ENCODE measurements around the gene CDKN1B. TPM values are rescaled to one million over a fixed set of nuclear protein-coding genes. Genes with fewer than 3 reads are reported as not detected.

Gene CDKN1B
- total RNA-seq, 1 donor from 2014 or later, result 84.2 TPM

DNA sequence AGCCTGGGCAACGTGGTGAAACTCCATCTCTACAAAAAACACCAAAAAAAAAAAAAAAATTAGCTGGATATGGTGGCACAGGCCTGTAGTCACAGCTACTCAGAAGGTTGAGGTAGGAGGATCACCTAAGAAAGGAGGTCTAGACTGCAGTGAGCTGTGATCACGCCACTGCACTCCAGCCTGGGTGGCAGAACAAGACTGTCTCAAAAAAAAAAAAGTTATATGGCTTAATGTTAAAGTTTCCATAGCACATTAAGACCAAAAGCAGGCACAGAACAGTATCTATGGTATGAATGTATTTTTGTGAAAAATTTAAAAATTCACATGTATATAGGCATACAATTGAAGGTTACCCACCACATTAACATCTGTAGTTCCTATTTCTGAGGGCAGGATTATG lies 15.9 kb downstream of the CDKN1B start:
- Histone ChIP-seq H3K4me3 (no peak overlapping the region), H4K20me1 (ENCODE audit: low read depth) (peaks cover 1% of the 10 kb centered on the region), H3K36me3 (no peaks in the 10 kb centered on the region), H3F3A (ENCODE audit: low read depth) (peaks cover 18% of the 10 kb centered on the region), H3K27ac (no peak overlapping the region), H3K9me3 (ENCODE audit: low read depth) (no peaks in the 10 kb centered on the region), H3K9ac (no peak overlapping the region), H3K27me3 (no peaks in the 10 kb centered on the region), H3K79me2 (ENCODE audit: low read depth) (peaks cover 12% of the 10 kb centered on the region), H2AFZ (replicated peaks) (no peak overlapping the region), H3K4me2 (no peak overlapping the region), H3K4me1 (peaks cover 6% of the 10 kb centered on the region)
- Mint-ChIP-seq H3K4me3 (no peak overlapping the region), H3K9me3 (no peaks in the 10 kb centered on the region), H3K36me3 (peaks cover 14% of the 10 kb centered on the region), H3K27me3 (ENCODE audit: insufficient read depth, low read depth) (peaks cover 4% of the 10 kb centered on the region), H3K4me1 (peaks cover 31% of the 10 kb centered on the region), H3K27ac (no peak overlapping the region)
- TF ChIP-seq EZH2phosphoT487 (IDR thresholded peaks at IDR 0.05) (no peak), EZH2 (IDR thresholded peaks at IDR 0.05) (no peak)
- no peak for DNase-seq (ENCODE audit: low spot score)

DNA sequence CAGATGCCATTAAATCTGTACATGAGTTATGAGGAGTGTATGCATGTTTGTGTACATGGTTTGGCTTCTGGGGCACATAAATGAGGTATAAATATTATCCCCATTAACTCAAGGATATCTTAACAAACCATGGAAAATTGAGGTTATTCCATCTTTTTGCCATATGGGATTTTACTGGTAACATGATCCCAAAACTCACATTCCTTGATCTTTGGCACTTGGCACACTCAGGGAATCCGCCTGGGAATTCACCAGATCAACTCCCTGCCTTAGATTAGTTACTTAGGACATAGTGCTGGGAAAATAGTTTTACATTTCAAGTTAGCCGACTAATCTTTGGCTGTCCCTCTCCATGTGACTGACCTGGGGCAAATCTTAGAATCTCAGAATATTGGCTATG lies 16.9 kb downstream of the CDKN1B start:
- peaks cover 3% of the 10 kb centered on the region for H3K27me3 Mint-ChIP-seq (ENCODE audit: insufficient read depth, low read depth)
- Histone ChIP-seq H3K9me3 (ENCODE audit: low read depth) (no peaks in the 10 kb centered on the region), H3K4me3 (no peak overlapping the region), H3K79me2 (ENCODE audit: low read depth) (peaks cover 6% of the 10 kb centered on the region), H2AFZ (replicated peaks) (no peak overlapping the region), H3K9ac (no peak overlapping the region), H3F3A (ENCODE audit: low read depth) (peaks cover 22% of the 10 kb centered on the region), H3K27ac (no peak overlapping the region), H3K4me2 (no peak overlapping the region), H4K20me1 (ENCODE audit: low read depth) (no peaks in the 10 kb centered on the region), H3K36me3 (no peaks in the 10 kb centered on the region), H3K27me3 (no peaks in the 10 kb centered on the region), H3K4me1 (peaks cover 12% of the 10 kb centered on the region)
- no peak overlapping the region for H3K4me3 Mint-ChIP-seq
- H3K27ac Mint-ChIP-seq, result no peak overlapping the region
- DNase-seq (ENCODE audit: low spot score), result no peak
- no peaks in the 10 kb centered on the region for H3K9me3 Mint-ChIP-seq
- H3K4me1 Mint-ChIP-seq, result peaks cover 28% of the 10 kb centered on the region
- TF ChIP-seq, protein P1, sequence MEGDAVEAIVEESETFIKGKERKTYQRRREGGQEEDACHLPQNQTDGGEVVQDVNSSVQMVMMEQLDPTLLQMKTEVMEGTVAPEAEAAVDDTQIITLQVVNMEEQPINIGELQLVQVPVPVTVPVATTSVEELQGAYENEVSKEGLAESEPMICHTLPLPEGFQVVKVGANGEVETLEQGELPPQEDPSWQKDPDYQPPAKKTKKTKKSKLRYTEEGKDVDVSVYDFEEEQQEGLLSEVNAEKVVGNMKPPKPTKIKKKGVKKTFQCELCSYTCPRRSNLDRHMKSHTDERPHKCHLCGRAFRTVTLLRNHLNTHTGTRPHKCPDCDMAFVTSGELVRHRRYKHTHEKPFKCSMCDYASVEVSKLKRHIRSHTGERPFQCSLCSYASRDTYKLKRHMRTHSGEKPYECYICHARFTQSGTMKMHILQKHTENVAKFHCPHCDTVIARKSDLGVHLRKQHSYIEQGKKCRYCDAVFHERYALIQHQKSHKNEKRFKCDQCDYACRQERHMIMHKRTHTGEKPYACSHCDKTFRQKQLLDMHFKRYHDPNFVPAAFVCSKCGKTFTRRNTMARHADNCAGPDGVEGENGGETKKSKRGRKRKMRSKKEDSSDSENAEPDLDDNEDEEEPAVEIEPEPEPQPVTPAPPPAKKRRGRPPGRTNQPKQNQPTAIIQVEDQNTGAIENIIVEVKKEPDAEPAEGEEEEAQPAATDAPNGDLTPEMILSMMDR (IDR thresholded peaks at IDR 0.05), result no peak
- H3K36me3 Mint-ChIP-seq, result peaks cover 9% of the 10 kb centered on the region

DNA sequence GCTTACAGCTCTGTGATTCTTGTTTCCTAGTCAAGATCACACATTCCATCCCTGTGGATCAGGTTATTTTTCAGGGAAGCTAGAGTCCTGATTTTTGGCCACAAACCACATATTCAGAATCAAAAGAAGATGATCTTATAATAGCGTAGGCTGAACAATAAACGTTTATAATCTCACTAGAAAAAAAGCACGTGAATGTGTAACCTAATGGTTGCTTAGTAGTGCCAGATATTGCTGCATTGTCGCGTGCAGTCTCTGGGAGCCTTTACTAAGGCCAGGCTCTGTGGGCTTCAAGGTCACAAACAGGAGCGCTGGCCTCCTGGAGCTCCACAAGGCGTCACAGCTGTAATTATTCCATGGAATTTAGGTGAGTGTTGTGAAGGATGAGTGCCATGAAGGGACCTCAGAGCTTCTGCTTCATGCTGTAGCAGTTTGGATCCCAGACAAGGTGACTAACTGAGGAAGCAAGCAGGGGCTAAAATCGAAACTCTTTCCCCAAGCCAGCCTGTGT lies 17.4 kb downstream of the CDKN1B start:
- Histone ChIP-seq H3K36me3 (no peaks in the 10 kb centered on the region), H3K4me1 (peaks cover 14% of the 10 kb centered on the region), H3K79me2 (ENCODE audit: low read depth) (peaks cover under 1% of the 10 kb centered on the region), H3K27me3 (no peaks in the 10 kb centered on the region), H2AFZ (replicated peaks) (no peak overlapping the region), H3K4me3 (no peak overlapping the region), H3K9me3 (ENCODE audit: low read depth) (no peaks in the 10 kb centered on the region), H4K20me1 (ENCODE audit: low read depth) (no peaks in the 10 kb centered on the region), H3K4me2 (no peak overlapping the region), H3K27ac (no peak overlapping the region), H3F3A (ENCODE audit: low read depth) (peaks cover 22% of the 10 kb centered on the region), H3K9ac (no peak overlapping the region)
- Mint-ChIP-seq H3K27me3 (ENCODE audit: insufficient read depth, low read depth) (peaks cover 3% of the 10 kb centered on the region), H3K4me1 (peaks cover 27% of the 10 kb centered on the region), H3K36me3 (peaks cover 9% of the 10 kb centered on the region), H3K27ac (no peak overlapping the region), H3K9me3 (no peaks in the 10 kb centered on the region), H3K4me3 (no peak overlapping the region)
- no peak for DNase-seq (ENCODE audit: low spot score)
- TF ChIP-seq, protein P1 (IDR thresholded peaks at IDR 0.05), result no peak

DNA sequence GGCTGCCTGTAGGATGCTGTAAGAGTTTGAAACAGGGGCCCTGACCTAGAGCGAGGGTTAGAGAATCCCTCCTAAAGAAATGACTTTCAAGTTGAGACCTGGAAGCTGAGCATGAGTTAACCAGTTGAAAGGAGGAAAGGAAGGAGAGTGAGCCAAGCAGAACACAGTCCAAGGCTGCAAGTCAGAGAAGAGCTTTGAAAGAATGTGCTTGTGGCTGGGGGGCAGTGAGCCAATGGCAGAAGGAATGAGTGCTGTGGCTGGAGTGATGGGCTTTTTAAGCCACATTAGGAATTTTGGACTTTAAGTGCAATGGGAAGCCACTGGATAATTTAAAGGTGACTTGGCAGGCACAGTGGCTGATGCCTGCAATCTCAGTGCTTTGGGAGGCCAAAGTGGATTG lies 18.1 kb downstream of the CDKN1B start:
- Mint-ChIP-seq H3K36me3 (peaks cover 3% of the 10 kb centered on the region), H3K4me1 (peaks cover 27% of the 10 kb centered on the region), H3K27me3 (ENCODE audit: insufficient read depth, low read depth) (peaks cover 3% of the 10 kb centered on the region), H3K27ac (peak overlapping the region; percentile 10), H3K9me3 (no peaks in the 10 kb centered on the region), H3K4me3 (no peak overlapping the region)
- no peaks in the 10 kb centered on the region for H3K9me3 ChIP-seq (ENCODE audit: low read depth)
- H3K4me1 ChIP-seq, result peaks cover 14% of the 10 kb centered on the region
- no peaks in the 10 kb centered on the region for H3K27me3 ChIP-seq
- no peak for DNase-seq (ENCODE audit: low spot score)
- H3K27ac ChIP-seq, result no peak overlapping the region
- no peak for TF ChIP-seq EZH2phosphoT487 (IDR thresholded peaks at IDR 0.05)
- TF ChIP-seq EZH2 (IDR thresholded peaks at IDR 0.05), result no peak
- TF ChIP-seq, protein P1 (IDR thresholded peaks at IDR 0.05), result no peak
- H4K20me1 ChIP-seq (ENCODE audit: low read depth), result no peaks in the 10 kb centered on the region
- H3K4me2 ChIP-seq, result no peak overlapping the region
- no peak overlapping the region for H2AFZ ChIP-seq (replicated peaks)
- no peaks in the 10 kb centered on the region for H3K36me3 ChIP-seq
- H3F3A ChIP-seq (ENCODE audit: low read depth), result peaks cover 22% of the 10 kb centered on the region
- H3K4me3 ChIP-seq, result no peak overlapping the region
- no peaks in the 10 kb centered on the region for H3K79me2 ChIP-seq (ENCODE audit: low read depth)
- no peak overlapping the region for H3K9ac ChIP-seq
